Subcutaneous abdominal adipose tissue (tissue), 5 donors: ENCODE results near the gene FSCB.

ENCODE experiments used
- H3K27ac ChIP-seq: one replicate; pipeline ENCODE4 v1.7.0; 2013; ENCODE audit warnings: low read depth, mild to moderate bottlenecking, inconsistent platforms, low read length, moderate library complexity
- H3K27me3 ChIP-seq, 5 donors: one replicate each; pipeline ENCODE4 v1.7.0; 2013; ENCODE audit warnings: low read length in 5 of 5, inconsistent platforms in 1 of 5; ENCODE audit not compliant: control insufficient read depth in 5 of 5, insufficient read depth in 4 of 5
- H3K36me3 ChIP-seq, 5 donors: one replicate each; pipeline ENCODE4 v1.7.0; 2013; ENCODE audit warnings: low read length in 5 of 5; ENCODE audit not compliant: control insufficient read depth in 5 of 5, insufficient read depth in 5 of 5
- H3K4me1 ChIP-seq, 5 donors: one replicate each; pipeline ENCODE4 v1.7.0; 2013; ENCODE audit warnings: low read length in 5 of 5, mild to moderate bottlenecking in 3 of 5, moderate library complexity in 1 of 5; ENCODE audit not compliant: control insufficient read depth in 5 of 5, insufficient read depth in 5 of 5
- H3K4me3 ChIP-seq, 5 donors: one replicate each; pipeline ENCODE4 v1.7.0; 2013; ENCODE audit warnings: low read length in 5 of 5, low read depth in 1 of 5
- H3K9ac ChIP-seq, 5 donors: one replicate each; pipeline ENCODE4 v1.7.0; 2013; ENCODE audit warnings: low read length in 5 of 5, mild to moderate bottlenecking in 4 of 5, moderate library complexity in 3 of 5
- H3K9me3 ChIP-seq, 5 donors: one replicate each; pipeline ENCODE4 v1.7.0; 2013; ENCODE audit warnings: low read length in 5 of 5; ENCODE audit not compliant: control insufficient read depth in 5 of 5
- donor health status: healthy.
- donor health status: healthy.
- donor health status: healthy.
- donor health status: healthy.
- donor health status: healthy.

Gene FSCB

GRCh38 chr14:44494137-44494536, 12.9 kb downstream of the FSCB start:
- no peak overlapping the region for H3K27ac ChIP-seq
- peaks cover 0 to 3% (median 0%) of the 10 kb centered on the region in 5 donors for H3K9me3 ChIP-seq
- H3K9ac ChIP-seq, result no peak overlapping the region
- no peak overlapping the region for H3K4me3 ChIP-seq
- H3K4me1 ChIP-seq, result no peaks in the 10 kb centered on the region
- H3K36me3 ChIP-seq, result peaks cover 0 to 2% (median 0%) of the 10 kb centered on the region in 5 donors
- no peaks in the 10 kb centered on the region for H3K27me3 ChIP-seq

GRCh38 chr14:44490966-44491365, 16.1 kb downstream of the FSCB start:
- Histone ChIP-seq H3K4me1 (no peaks in the 10 kb centered on the region), H3K9me3 (no peaks in the 10 kb centered on the region), H3K27ac (no peak overlapping the region), H3K36me3 (peaks cover 0 to 2% (median 0%) of the 10 kb centered on the region in 5 donors), H3K4me3 (no peak overlapping the region), H3K27me3 (no peaks in the 10 kb centered on the region), H3K9ac (no peak overlapping the region)

GRCh38 chr14:44477953-44478352, 29.1 kb downstream of the FSCB start:
- no peaks in the 10 kb centered on the region for H3K36me3 ChIP-seq
- H3K9me3 ChIP-seq, result no peaks in the 10 kb centered on the region
- no peak overlapping the region for H3K4me3 ChIP-seq
- no peak overlapping the region for H3K9ac ChIP-seq
- H3K27ac ChIP-seq, result no peak overlapping the region
- no peaks in the 10 kb centered on the region for H3K4me1 ChIP-seq
- H3K27me3 ChIP-seq, result no peaks in the 10 kb centered on the region

- Histone ChIP-seq H3K27ac (no peak overlapping the region), H3K27me3 (no peaks in the 10 kb centered on the region), H3K4me1 (no peaks in the 10 kb centered on the region), H3K9me3 (no peaks in the 10 kb centered on the region), H3K36me3 (no peaks in the 10 kb centered on the region), H3K4me3 (no peak overlapping the region), H3K9ac (no peak overlapping the region)
Observed at GRCh38 chr14:44468771-44469170, 38.3 kb downstream of the FSCB start.

- Histone ChIP-seq H3K4me1 (no peaks in the 10 kb centered on the region), H3K27ac (no peak overlapping the region), H3K9me3 (no peaks in the 10 kb centered on the region), H3K9ac (no peak overlapping the region), H3K36me3 (no peaks in the 10 kb centered on the region), H3K27me3 (no peaks in the 10 kb centered on the region), H3K4me3 (no peak overlapping the region)
Observed at GRCh38 chr14:44463356-44464004, 43.6 kb downstream of the FSCB start.

GRCh38 chr14:44462381-44462780, 44.7 kb downstream of the FSCB start:
- H3K27ac ChIP-seq, result no peak overlapping the region
- H3K9ac ChIP-seq, result no peak overlapping the region
- no peaks in the 10 kb centered on the region for H3K4me1 ChIP-seq
- no peaks in the 10 kb centered on the region for H3K27me3 ChIP-seq
- H3K4me3 ChIP-seq, result no peak overlapping the region
- H3K36me3 ChIP-seq, result no peaks in the 10 kb centered on the region
- H3K9me3 ChIP-seq, result peaks cover 0 to 2% (median 0%) of the 10 kb centered on the region in 5 donors

GRCh38 chr14:44461811-44462210, 45.3 kb downstream of the FSCB start:
- Histone ChIP-seq H3K4me3 (no peak overlapping the region), H3K9me3 (peaks cover 0 to 7% (median 5%) of the 10 kb centered on the region in 5 donors), H3K27me3 (no peaks in the 10 kb centered on the region), H3K27ac (no peak overlapping the region), H3K9ac (no peak overlapping the region), H3K4me1 (no peaks in the 10 kb centered on the region), H3K36me3 (no peaks in the 10 kb centered on the region)
